ENCODE measurements around the gene EZR.
"Not testable (repeated sequence)": the region's sequence is repeated elsewhere in the genome, so short reads cannot be mapped to it uniquely, and the experiment has no call there.

The EZR gene

GRCh38 chr6:158793432-158793831 is 25.7 kb downstream of the EZR start:
- no peak for DNase-seq

- not testable (repeated sequence) for DNase-seq
These were observed 26.7 kb downstream of the EZR start for GRCh38 chr6:158792505-158792904.

- no peak for DNase-seq
These were observed 27.8 kb downstream of the EZR start for GRCh38 chr6:158791274-158791855.

- DNase-seq: no peak
These were observed 29.9 kb downstream of the EZR start for GRCh38 chr6:158789115-158789917.

GRCh38 chr6:158787395-158787794 is 31.8 kb downstream of the EZR start:
- no peak for DNase-seq

GRCh38 chr6:158786645-158787304 is 32.4 kb downstream of the EZR start:
- DNase-seq: no peak

- DNase-seq: no peak
These were observed 34.1 kb downstream of the EZR start for GRCh38 chr6:158785036-158785435.

GRCh38 chr6:158784505-158784904 is 34.7 kb downstream of the EZR start:
- DNase-seq: no peak

- DNase-seq: no peak
These were observed 35.3 kb downstream of the EZR start for GRCh38 chr6:158783851-158784250.

- DNase-seq: no peak
These were observed 36.1 kb downstream of the EZR start for GRCh38 chr6:158783167-158783450.

- DNase-seq: no peak
These were observed 36.6 kb downstream of the EZR start for GRCh38 chr6:158782432-158783166.

- DNase-seq: no peak
These were observed 37.3 kb downstream of the EZR start for GRCh38 chr6:158781692-158782373.

- no peak for DNase-seq
These were observed 38.0 kb downstream of the EZR start for GRCh38 chr6:158780988-158781691.

- no peak for DNase-seq
These were observed 38.8 kb downstream of the EZR start for GRCh38 chr6:158780246-158780884.

GRCh38 chr6:158778005-158778527 is 41.1 kb downstream of the EZR start:
- no peak for DNase-seq

- DNase-seq: no peak
These were observed 41.7 kb downstream of the EZR start for GRCh38 chr6:158777510-158777909.

- no peak for DNase-seq
These were observed 42.4 kb downstream of the EZR start for GRCh38 chr6:158776737-158777136.

- DNase-seq: no peak
These were observed 43.3 kb downstream of the EZR start for GRCh38 chr6:158775832-158776231.

- DNase-seq: no peak
These were observed 44.3 kb downstream of the EZR start for GRCh38 chr6:158774717-158775449.

- no peak for DNase-seq
These were observed 45.4 kb downstream of the EZR start for GRCh38 chr6:158773581-158774449.

Measured in NCI-H526 treated with DMSO at 0.1 percent for 48 hours (cell line).